ENCODE results near the gene PCNX2.
"Not testable (repeated sequence)": the region's sequence is repeated elsewhere in the genome, so short reads cannot be mapped to it uniquely, and the experiment has no call there.

DNA sequence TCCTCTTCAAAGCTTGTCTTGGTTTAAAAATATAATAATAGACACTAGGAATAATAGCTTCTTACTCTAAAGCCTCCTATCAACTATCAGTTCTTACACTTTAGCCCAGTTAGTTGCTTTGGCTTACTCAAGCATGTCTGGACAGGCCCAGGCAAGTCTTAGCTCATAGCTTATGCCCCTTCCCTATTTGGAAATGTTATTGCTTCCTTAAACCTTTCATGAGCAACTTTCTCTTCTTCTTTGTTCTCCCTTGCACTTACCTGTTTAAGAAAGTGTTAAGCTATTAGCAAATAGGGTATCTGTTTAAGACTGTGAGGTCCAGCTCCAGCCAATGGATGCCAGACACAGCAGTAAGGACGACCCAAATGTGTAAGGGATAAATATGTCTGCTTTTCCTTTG is 115.9 kb downstream of the PCNX2 start:
- TF ChIP-seq, protein P1, sequence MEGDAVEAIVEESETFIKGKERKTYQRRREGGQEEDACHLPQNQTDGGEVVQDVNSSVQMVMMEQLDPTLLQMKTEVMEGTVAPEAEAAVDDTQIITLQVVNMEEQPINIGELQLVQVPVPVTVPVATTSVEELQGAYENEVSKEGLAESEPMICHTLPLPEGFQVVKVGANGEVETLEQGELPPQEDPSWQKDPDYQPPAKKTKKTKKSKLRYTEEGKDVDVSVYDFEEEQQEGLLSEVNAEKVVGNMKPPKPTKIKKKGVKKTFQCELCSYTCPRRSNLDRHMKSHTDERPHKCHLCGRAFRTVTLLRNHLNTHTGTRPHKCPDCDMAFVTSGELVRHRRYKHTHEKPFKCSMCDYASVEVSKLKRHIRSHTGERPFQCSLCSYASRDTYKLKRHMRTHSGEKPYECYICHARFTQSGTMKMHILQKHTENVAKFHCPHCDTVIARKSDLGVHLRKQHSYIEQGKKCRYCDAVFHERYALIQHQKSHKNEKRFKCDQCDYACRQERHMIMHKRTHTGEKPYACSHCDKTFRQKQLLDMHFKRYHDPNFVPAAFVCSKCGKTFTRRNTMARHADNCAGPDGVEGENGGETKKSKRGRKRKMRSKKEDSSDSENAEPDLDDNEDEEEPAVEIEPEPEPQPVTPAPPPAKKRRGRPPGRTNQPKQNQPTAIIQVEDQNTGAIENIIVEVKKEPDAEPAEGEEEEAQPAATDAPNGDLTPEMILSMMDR (IDR thresholded peaks at IDR 0.05): not testable (repeated sequence)
- TF ChIP-seq POLR2AphosphoS5, POLR2A (IDR thresholded peaks at IDR 0.05): not testable (repeated sequence)

Data from prostate gland (tissue), 2 donors.